Measurements from ENCODE around the gene VPS50. TPM values are rescaled to one million over a fixed set of nuclear protein-coding genes. Genes with fewer than 3 reads are reported as not detected.
A peak's percentile ranks its signal among the peaks of the same experiment; 100 is the strongest.

Gene VPS50
- total RNA-seq, 1 experiment from 2014 or later, result 13.6 TPM

DNA sequence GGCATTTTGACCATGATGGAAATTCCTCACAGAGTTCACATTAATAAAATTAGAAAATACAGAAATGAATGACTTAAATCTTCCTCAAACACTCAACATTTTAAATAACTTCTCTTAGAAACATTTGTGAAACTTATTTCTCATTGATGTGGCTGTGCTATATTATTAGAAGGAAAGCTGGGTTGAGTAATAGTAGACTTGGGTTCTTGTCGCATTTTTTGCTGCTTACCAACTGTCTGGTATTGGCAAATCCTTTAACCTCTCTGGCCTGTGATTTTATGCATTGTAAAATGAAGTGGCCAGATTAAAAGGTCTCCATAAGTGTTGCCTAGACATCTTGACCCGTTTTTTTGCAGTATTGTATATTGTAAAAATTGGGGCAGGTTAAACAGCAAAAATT lies 66.5 kb downstream of the VPS50 start:
- H3K4ac ChIP-seq (ENCODE audit: low read depth, low read length), result no peak overlapping the region
- no peak overlapping the region for H3K56ac ChIP-seq (ENCODE audit: insufficient read length, low read depth, low read length)
- H3K23me2 ChIP-seq (ENCODE audit: insufficient read length, low read depth, low read length, poor library complexity, severe bottlenecking), result no peaks in the 10 kb centered on the region
- H4K91ac ChIP-seq (ENCODE audit: insufficient read length, low read depth, low read length), result no peak overlapping the region
- Mint-ChIP-seq H3K27ac (peak overlapping the region in 1 of 3 experiments; percentile 61; a peak in 1 of 7 replicates), H3K4me1 (peaks cover 5 to 6% of the 10 kb centered on the region in 2 experiments; a peak in 3 of 4 replicates), H3K9me3 (no peaks in the 10 kb centered on the region), H3K27me3 (ENCODE audit: low read depth) (no peaks in the 10 kb centered on the region), H3K4me3 (no peak overlapping the region), H3K36me3 (ENCODE audit: insufficient read depth in 1 of 3, low read depth in 3 of 3) (peaks cover 0 to 2% (median 0%) of the 10 kb centered on the region in 3 experiments; a peak in 1 of 7 replicates)
- H3T11ph ChIP-seq (ENCODE audit: low read length), result no peak overlapping the region
- no peak overlapping the region for H2BK120ac ChIP-seq (ENCODE audit: low read depth, low read length, poor library complexity, severe bottlenecking)
- no peak for DNase-seq
- no peak for TF ChIP-seq CTCF (conservative IDR thresholded peaks at IDR 0.05)
- no peak overlapping the region for H3K23ac ChIP-seq (ENCODE audit: insufficient read length, low read depth, low read length)
- H3K79me1 ChIP-seq (ENCODE audit: insufficient read depth, low read depth, low read length, poor library complexity, severe bottlenecking), result no peaks in the 10 kb centered on the region
- no peak overlapping the region for H2BK12ac ChIP-seq (ENCODE audit: insufficient read length, low read depth, low read length)
- H3K9me3 ChIP-seq (ENCODE audit: control insufficient read depth, low read depth, low read length), result no peaks in the 10 kb centered on the region
- no peak overlapping the region for H3K9ac ChIP-seq (ENCODE audit: extremely low read depth, insufficient read length, low read length)
- H3K14ac ChIP-seq (ENCODE audit: insufficient read depth, low read length), result no peak overlapping the region
- H3K27me3 ChIP-seq (ENCODE audit: insufficient read depth, low read length), result no peaks in the 10 kb centered on the region
- no peak overlapping the region for H2AK5ac ChIP-seq (ENCODE audit: insufficient read length, low read length)
- no peak overlapping the region for H3K4me2 ChIP-seq (ENCODE audit: insufficient read depth, insufficient read length, low read length)
- no peak overlapping the region for H4K8ac ChIP-seq (replicated peaks; ENCODE audit: insufficient read length, low read depth, low read length)
- no peak overlapping the region for H2AFZ ChIP-seq (ENCODE audit: low read length)
- no peak overlapping the region for H2BK5ac ChIP-seq (ENCODE audit: insufficient read length, low read length)
- WGBS (ENCODE audit: extremely low coverage, insufficient read length, low lambda C conversion rate), result no CpG with 5 or more reads among the region's 2 CpGs
- H4K20me1 ChIP-seq (ENCODE audit: control insufficient read depth, insufficient read depth, insufficient read length), result no peaks in the 10 kb centered on the region
- no peaks in the 10 kb centered on the region for H3K4me1 ChIP-seq (ENCODE audit: insufficient read depth, low read length)
- no peak overlapping the region for H3K18ac ChIP-seq (ENCODE audit: insufficient read length, low read depth, low read length)
- no peaks in the 10 kb centered on the region for H3K79me2 ChIP-seq (ENCODE audit: insufficient read depth, low read length)
- no peak overlapping the region for H2BK15ac ChIP-seq (ENCODE audit: low read depth, low read length)
- H2BK20ac ChIP-seq (ENCODE audit: low read depth, low read length, poor library complexity, severe bottlenecking), result no peak overlapping the region
- no peak overlapping the region for H3K27ac ChIP-seq (ENCODE audit: insufficient read length, low read depth, low read length)
- no peak overlapping the region for H4K5ac ChIP-seq (ENCODE audit: insufficient read length, low read depth, low read length)
